Liver (tissue), 9 donors: Measurements from ENCODE around the gene TTC32. TPM values are rescaled to one million over a fixed set of nuclear protein-coding genes. Genes with fewer than 3 reads are reported as not detected.

Experiments used
- DNase-seq: peaks from one replicate; pipeline ENCODE4 v3.0.0-alpha.2; 2017; ENCODE audit warnings: low spot score
- H3K27ac ChIP-seq, 2 donors: one replicate each; pipeline ENCODE4 v1.7.0; 2013; ENCODE audit warnings: inconsistent platforms in 2 of 2, low read length in 2 of 2, control low read depth in 1 of 2, low read depth in 1 of 2, mild to moderate bottlenecking in 1 of 2
- H3K27me3 ChIP-seq, 4 donors: one replicate each; pipeline versions ENCODE4 v1.6.1 to v1.7.0; 2013; ENCODE audit warnings: low read length in 3 of 4, inconsistent platforms in 1 of 4, mild to moderate bottlenecking in 1 of 4, moderate library complexity in 1 of 4; ENCODE audit not compliant: control insufficient read depth in 4 of 4, insufficient read depth in 4 of 4
- H3K36me3 ChIP-seq, 4 donors: one replicate each; pipeline versions ENCODE4 v1.6.1 to v1.7.0; 2013; ENCODE audit warnings: low read length in 3 of 4, mild to moderate bottlenecking in 3 of 4, low read depth in 1 of 4, moderate library complexity in 1 of 4; ENCODE audit not compliant: control insufficient read depth in 4 of 4, insufficient read depth in 3 of 4
- H3K4me1 ChIP-seq, 4 donors: one replicate each; pipeline versions ENCODE4 v1.6.1 to v1.7.0; 2013; ENCODE audit warnings: low read length in 3 of 4, mild to moderate bottlenecking in 3 of 4, moderate library complexity in 1 of 4; ENCODE audit not compliant: control insufficient read depth in 4 of 4, insufficient read depth in 4 of 4
- H3K4me3 ChIP-seq, 3 donors: one replicate each; pipeline versions ENCODE4 v1.6.1 to v1.7.0; 2013; ENCODE audit warnings: low read length in 3 of 3, control low read depth in 1 of 3, low read depth in 1 of 3, mild to moderate bottlenecking in 1 of 3
- H3K9ac ChIP-seq, 2 donors: one replicate each; pipeline ENCODE4 v1.7.0; 2013; ENCODE audit warnings: low read length in 2 of 2, mild to moderate bottlenecking in 2 of 2, moderate library complexity in 2 of 2, control low read depth in 1 of 2, low read depth in 1 of 2
- H3K9me3 ChIP-seq, 4 donors: one replicate each; pipeline versions ENCODE4 v1.6.1 to v1.7.0; 2013; ENCODE audit warnings: low read length in 3 of 4; ENCODE audit not compliant: control insufficient read depth in 4 of 4
- CTCF ChIP-seq: fragments of 150-350 bp; IDR thresholded peaks from 2 replicates; pipeline ENCODE4 v1.5.1; 2017; ENCODE audit warnings: improper control_type of control experiment, low read depth, low read length; ENCODE audit not compliant: missing input control
- EGR1 ChIP-seq, 2 donors: IDR thresholded peaks; 2 replicates each; pipeline ENCODE4 v1.6.1; 2016 to 2018; ENCODE audit warnings: antibody characterized with exemption in 2 of 2, low read depth in 2 of 2
- FOXA1 ChIP-seq: IDR thresholded peaks from 2 replicates; pipeline ENCODE4 v1.6.1; 2016; ENCODE audit warnings: antibody characterized with exemption
- FOXA2 ChIP-seq: IDR thresholded peaks from 2 replicates; pipeline ENCODE4 v1.6.1; 2016; ENCODE audit warnings: antibody characterized with exemption
- GABPA ChIP-seq, 2 donors: IDR thresholded peaks in 1 of 2; conservative IDR thresholded peaks in 1 of 2; 2 replicates each; pipeline ENCODE4 v1.6.1; 2016; ENCODE audit warnings: antibody characterized with exemption in 2 of 2, mild to moderate bottlenecking in 1 of 2, moderate library complexity in 1 of 2
- HNF4A ChIP-seq, 2 donors: conservative IDR thresholded peaks; 2 replicates each; pipeline ENCODE4 v1.6.1; 2016; ENCODE audit warnings: antibody characterized with exemption in 2 of 2, mild to moderate bottlenecking in 2 of 2
- HNF4G ChIP-seq: IDR thresholded peaks from 2 replicates; pipeline ENCODE4 v1.6.1; 2016; ENCODE audit warnings: antibody characterized with exemption
- JUND ChIP-seq, 2 donors: IDR thresholded peaks; 2 replicates each; pipeline ENCODE4 v1.6.1; 2016; ENCODE audit warnings: antibody characterized with exemption in 2 of 2
- MAX ChIP-seq: IDR thresholded peaks from 2 replicates; pipeline ENCODE4 v1.6.1; 2016; ENCODE audit warnings: antibody characterized with exemption
- NR2F2 ChIP-seq: IDR thresholded peaks from 2 replicates; pipeline ENCODE4 v1.6.1; 2016; ENCODE audit warnings: antibody characterized with exemption
- RAD21 ChIP-seq, 2 donors: IDR thresholded peaks; 2 replicates each; pipeline ENCODE4 v1.6.1; 2016; ENCODE audit warnings: antibody characterized with exemption in 2 of 2, mild to moderate bottlenecking in 2 of 2
- REST ChIP-seq: IDR thresholded peaks from 2 replicates; pipeline ENCODE4 v1.6.1; 2016; ENCODE audit warnings: antibody characterized with exemption, mild to moderate bottlenecking
- RXRA ChIP-seq, 2 donors: IDR thresholded peaks; 2 replicates each; pipeline ENCODE4 v1.6.1; 2017 to 2018; ENCODE audit warnings: antibody characterized with exemption in 2 of 2, mild to moderate bottlenecking in 1 of 2
- SP1 ChIP-seq: IDR thresholded peaks from 2 replicates; pipeline ENCODE4 v1.6.1; 2018; ENCODE audit warnings: antibody characterized with exemption, mild to moderate bottlenecking
- TAF1 ChIP-seq: conservative IDR thresholded peaks from 2 replicates; pipeline ENCODE4 v1.6.1; 2016; ENCODE audit warnings: antibody characterized with exemption, mild to moderate bottlenecking
- YY1 ChIP-seq: IDR thresholded peaks from 2 replicates; pipeline ENCODE4 v1.6.1; 2016; ENCODE audit warnings: antibody characterized with exemption, mild to moderate bottlenecking
- ZBTB33 ChIP-seq: IDR thresholded peaks from 2 replicates; pipeline ENCODE4 v1.6.1; 2016; ENCODE audit warnings: antibody characterized with exemption
- WGBS: extraction: QIAGEN DNeasy Blood & Tissue Kit; methylation state at CpG from one replicate; pipeline ENCODE4 v1.1.7; 2013; 5-methylcytosine and 5-hydroxymethylcytosine counted together
- polyA plus RNA-seq, 2 donors: library from polyadenylated mRNA; stranded (reverse) in 1 of 2; unstranded in 1 of 2; fragments of 200-250 nt in 1 of 2; fragments of >200 nt in 1 of 2; fragmentation: Nextera tagmentation in 1 of 2; extraction: Ambion mirVana in 1 of 2; gene quantifications; one replicate each; pipeline versions ENCODE4 v1.2.1 to v1.2.3, GENCODE V29; 2013 to 2015
- total RNA-seq, 2 donors: library from RNA; depleted of rRNA; stranded (reverse); fragments of >200 nt; gene quantifications; one replicate each; pipeline ENCODE4 v1.2.3, GENCODE V29; 2014
- donor health status: healthy.
- donor health status: healthy.
- donor health status: healthy.
- donor health status: healthy.
- donor health status: healthy.

The TTC32 gene
- total and polyA plus RNA-seq, 4 donors = 4.1 to 12.0 (median 10.5) TPM

- TF ChIP-seq JUND (IDR thresholded peaks at IDR 0.05) (no peak), HNF4G (no peak), SP1 (no peak), FOXA2 (no peak), YY1 (no peak), ZBTB33 (no peak), TAF1 (no peak), RXRA (IDR thresholded peaks at IDR 0.05) (no peak), EGR1 (IDR thresholded peaks at IDR 0.05; ENCODE audit: low read depth in 2 of 2) (no peak), MAX (no peak), HNF4A (conservative IDR thresholded peaks at IDR 0.05) (no peak)
Observed at GRCh38 chr2:19871836-19872235, 29.9 kb downstream of the TTC32 start (continued).

GRCh38 chr2:19870792-19871191, 31.0 kb downstream of the TTC32 start:
- Histone ChIP-seq H3K9me3 (no peaks in the 10 kb centered on the region), H3K9ac (no peak overlapping the region), H3K36me3 (peaks cover 0 to 1% (median 0%) of the 10 kb centered on the region in 4 donors), H3K4me1 (no peaks in the 10 kb centered on the region), H3K27ac (no peak overlapping the region), H3K27me3 (no peaks in the 10 kb centered on the region), H3K4me3 (no peak overlapping the region)
- TF ChIP-seq REST = no peak
- TF ChIP-seq FOXA1 = no peak
- no peak for TF ChIP-seq EGR1 (IDR thresholded peaks at IDR 0.05; ENCODE audit: low read depth in 2 of 2)
- no peak for TF ChIP-seq RAD21 (IDR thresholded peaks at IDR 0.05)
- no peak for TF ChIP-seq RXRA (IDR thresholded peaks at IDR 0.05)
- TF ChIP-seq FOXA2 = no peak
- no peak for TF ChIP-seq JUND (IDR thresholded peaks at IDR 0.05)
- no peak for TF ChIP-seq HNF4G
- no peak for TF ChIP-seq NR2F2
- TF ChIP-seq ZBTB33 = no peak
- TF ChIP-seq HNF4A (conservative IDR thresholded peaks at IDR 0.05) = no peak
- TF ChIP-seq SP1 = no peak
- TF ChIP-seq GABPA (IDR thresholded peaks at IDR 0.05 in 1 of 2, conservative IDR thresholded peaks at IDR 0.05 in 1 of 2) = no peak
- no peak for TF ChIP-seq CTCF
- 72% methylated on average over 4 of the region's 4 CpGs for WGBS
- no peak for DNase-seq
